IMR-90 (cell line): ENCODE measurements around the gene ROR2. TPM values are rescaled to one million over a fixed set of nuclear protein-coding genes. Genes with fewer than 3 reads are reported as not detected.

Source experiments
- ATAC-seq: fragments of 200-7000 bp; cut with Tn5 transposase; 2 replicates; pipeline ENCODE4 v1.9.1; 2020; ENCODE audit warnings: low read depth, mild to moderate bottlenecking, moderate library complexity
- BruUV-seq: library from RNA; stranded (reverse); fragments of 400-500 nt; replicated peaks from 2 replicates; lab custom pipeline; 2021; lab: Mats Ljungman, UMichigan
- CTCF ChIA-PET: fragments of 300-600 bp; formaldehyde crosslinking; extraction: SDS; loops from one replicate; lab custom pipeline; 2021; ENCODE audit warnings: antibody characterized with exemption; lab: Yijun Ruan, JAX
- POLR2A ChIA-PET: fragments of 300-600 bp; sonication (Branson Sonifier 250); formaldehyde crosslinking; loops from one replicate; lab custom pipeline; 2022; ENCODE audit warnings: antibody characterized with exemption; ENCODE audit not compliant: unreplicated experiment; lab: Charles Lee
- DNase-seq: peaks from one replicate; pipeline ENCODE4 v3.0.0; 2013
- H2AFZ ChIP-seq: replicated peaks from 2 replicates; pipeline ENCODE3; 2013; ENCODE audit warnings: low read length, mild to moderate bottlenecking; ENCODE audit not compliant: poor library complexity
- H2AK5ac ChIP-seq: 2 replicates; pipeline ENCODE4 v1.6.1; 2013; ENCODE audit warnings: low read depth, low read length, inconsistent platforms
- H2AK9ac ChIP-seq: replicated peaks from 2 replicates; pipeline ENCODE3; 2013; ENCODE audit warnings: mild to moderate bottlenecking, low read depth, low read length, moderate library complexity; ENCODE audit not compliant: poor library complexity
- H2BK120ac ChIP-seq: 2 replicates; pipeline ENCODE4 v1.6.1; 2013; ENCODE audit warnings: low read depth, low read length, inconsistent platforms
- H2BK15ac ChIP-seq: 3 replicates; pipeline ENCODE4 v1.6.1; 2013; ENCODE audit warnings: low read depth, low read length, inconsistent platforms
- H2BK20ac ChIP-seq: 2 replicates; pipeline ENCODE4 v1.6.1; 2013; ENCODE audit warnings: low read depth, mild to moderate bottlenecking, inconsistent platforms, low read length, moderate library complexity
- H2BK5ac ChIP-seq: 2 replicates; pipeline ENCODE4 v1.6.1; 2013; ENCODE audit warnings: mild to moderate bottlenecking, low read depth, low read length, inconsistent platforms; ENCODE audit not compliant: poor library complexity, severe bottlenecking
- H3K14ac ChIP-seq: replicated peaks from 2 replicates; pipeline ENCODE4 v1.6.1; 2013; ENCODE audit warnings: low read depth, low read length, inconsistent platforms
- H3K18ac ChIP-seq: 2 replicates; pipeline ENCODE4 v1.6.1; 2013; ENCODE audit warnings: low read depth, low read length, control low read depth
- H3K23ac ChIP-seq: 2 replicates; pipeline ENCODE4 v1.6.1; 2013; ENCODE audit warnings: low read depth, low read length, inconsistent platforms
- H3K27ac ChIP-seq: 2 replicates; pipeline ENCODE4 v1.5.1; 2013; ENCODE audit warnings: mild to moderate bottlenecking, control low read depth, low read length; ENCODE audit not compliant: insufficient read depth
- H3K27me3 ChIP-seq: 2 replicates; pipeline ENCODE4 v1.6.1; 2013; ENCODE audit warnings: low read length; ENCODE audit not compliant: control insufficient read depth, insufficient read depth
- H3K36me3 ChIP-seq: 2 replicates; pipeline ENCODE4 v1.6.1; 2013; ENCODE audit warnings: low read length, mixed read lengths; ENCODE audit not compliant: control insufficient read depth, insufficient read depth
- H3K4ac ChIP-seq: 2 replicates; pipeline ENCODE4 v1.6.1; 2013; ENCODE audit warnings: low read depth, low read length, inconsistent platforms
- H3K4me1 ChIP-seq: 2 replicates; pipeline ENCODE4 v1.6.1; 2013; ENCODE audit warnings: low read length, mixed read lengths; ENCODE audit not compliant: control insufficient read depth, insufficient read depth
- H3K4me2 ChIP-seq: 2 replicates; pipeline ENCODE4 v1.6.1; 2013; ENCODE audit warnings: low read depth, mild to moderate bottlenecking, control low read depth, low read length, moderate library complexity
- H3K4me3 ChIP-seq: 2 replicates; pipeline ENCODE4 v1.5.1; 2013; ENCODE audit warnings: low read depth, mild to moderate bottlenecking, control low read depth, low read length, moderate library complexity; ENCODE audit not compliant: insufficient read depth
- H3K56ac ChIP-seq: 2 replicates; pipeline ENCODE4 v1.6.1; 2013; ENCODE audit warnings: low read length, inconsistent platforms; ENCODE audit not compliant: insufficient read depth; ENCODE audit errors: extremely low read depth
- H3K79me1 ChIP-seq, 2 experiments: 2 replicates each; pipeline ENCODE4 v1.6.1; 2013; ENCODE audit warnings: low read length in 2 of 2, inconsistent platforms in 1 of 2, low read depth in 1 of 2
- H3K9ac ChIP-seq: 2 replicates; pipeline ENCODE4 v1.6.1; 2013; ENCODE audit warnings: low read depth, low read length, control low read depth
- H3K9me1 ChIP-seq: 2 replicates; pipeline ENCODE4 v1.6.1; 2013; ENCODE audit warnings: low read length, inconsistent platforms; ENCODE audit not compliant: insufficient read depth
- H3K9me3 ChIP-seq: 2 replicates; pipeline ENCODE4 v1.6.1; 2013; ENCODE audit warnings: low read length; ENCODE audit not compliant: control insufficient read depth, insufficient read depth
- H4K20me1 ChIP-seq: 2 replicates; pipeline ENCODE4 v1.6.1; 2013; ENCODE audit warnings: low read length, inconsistent platforms; ENCODE audit not compliant: insufficient read depth
- H4K5ac ChIP-seq: 2 replicates; pipeline ENCODE4 v1.6.1; 2013; ENCODE audit warnings: mild to moderate bottlenecking, low read depth, low read length, control low read depth
- H4K8ac ChIP-seq, 2 experiments: 2 replicates each; pipeline ENCODE4 v1.6.1; 2013; ENCODE audit warnings: low read depth in 2 of 2, low read length in 2 of 2, control low read depth in 1 of 2, inconsistent platforms in 1 of 2
- H4K91ac ChIP-seq: 2 replicates; pipeline ENCODE4 v1.6.1; 2013; ENCODE audit warnings: low read depth, low read length, inconsistent platforms; ENCODE audit not compliant: insufficient read depth
- CEBPB ChIP-seq: IDR thresholded peaks from 2 replicates; pipeline ENCODE4 v1.6.1; 2012; ENCODE audit warnings: low read depth, low read length, improper control_type of control experiment
- CHD1 ChIP-seq: IDR thresholded peaks from 2 replicates; pipeline ENCODE4 v1.6.1; 2012; ENCODE audit warnings: low read depth, low read length, improper control_type of control experiment
- FOS ChIP-seq: fragments of 150-350 bp; IDR thresholded peaks from 2 replicates; pipeline ENCODE4 v1.6.1; 2016; ENCODE audit warnings: low read depth, low read length
- MAFK ChIP-seq: IDR thresholded peaks from 2 replicates; pipeline ENCODE4 v1.6.1; 2012; ENCODE audit warnings: low read depth, low read length, improper control_type of control experiment
- MAZ ChIP-seq: IDR thresholded peaks from 2 replicates; pipeline ENCODE4 v1.6.1; 2012; ENCODE audit warnings: low read depth, mild to moderate bottlenecking, low read length, improper control_type of control experiment, moderate library complexity, borderline replicate concordance
- MXI1 ChIP-seq: IDR thresholded peaks from 2 replicates; pipeline ENCODE4 v1.6.1; 2012; ENCODE audit warnings: low read depth, mild to moderate bottlenecking, low read length, moderate library complexity, borderline replicate concordance
- NFE2L2 ChIP-seq: fragments of 150-350 bp; IDR thresholded peaks from 2 replicates; pipeline ENCODE4 v1.6.1; 2016; ENCODE audit warnings: low read depth, mild to moderate bottlenecking, low read length
- POLR2A ChIP-seq: IDR thresholded peaks from 2 replicates; pipeline ENCODE4 v1.6.1; 2012; ENCODE audit warnings: mild to moderate bottlenecking, low read depth, low read length
- RAD21 ChIP-seq: IDR thresholded peaks from 2 replicates; pipeline ENCODE4 v1.6.1; 2012; ENCODE audit warnings: low read length, improper control_type of control experiment
- RCOR1 ChIP-seq: IDR thresholded peaks from 2 replicates; pipeline ENCODE4 v1.6.1; 2012; ENCODE audit warnings: mild to moderate bottlenecking, low read length, improper control_type of control experiment; ENCODE audit not compliant: insufficient replicate concordance
- RFX5 ChIP-seq: IDR thresholded peaks from 2 replicates; pipeline ENCODE4 v1.8.0; 2012; ENCODE audit warnings: low read depth, mild to moderate bottlenecking, low read length, moderate library complexity
- SMC3 ChIP-seq: fragments of 150-350 bp; IDR thresholded peaks from 2 replicates; pipeline ENCODE4 v1.6.1; 2016; ENCODE audit warnings: low read depth, mild to moderate bottlenecking, antibody characterized with exemption, low read length, moderate library complexity
- WGBS, 2 experiments: methylation state at CpG; one replicate each; pipeline versions ENCODE4 v1.1.5 to v1.1.7; 2013; ENCODE audit warnings: missing lambda C conversion rate in 2 of 2; ENCODE audit not compliant: insufficient read length in 1 of 2; ENCODE audit errors: extremely low coverage in 2 of 2; 5-methylcytosine and 5-hydroxymethylcytosine counted together
- dilution Hi-C: fragments of 300-500 bp; cut with HindIII; formaldehyde crosslinking; loops from one replicate; pipeline ENCODE4 v1.14.3; 2018; ENCODE audit warnings: low sequenced_read_pairs; ENCODE audit not compliant: unreplicated experiment
- in situ Hi-C: fragments of 300-500 bp; cut with MboI; formaldehyde crosslinking; loops from 3 replicates; pipeline ENCODE4 v1.14.3; 2019; ENCODE audit warnings: low sequenced_read_pairs, inconsistent platforms, mixed read lengths
- intact Hi-C: fragments of 100-400 bp; cut with micrococcal nuclease; formaldehyde crosslinking; loops from 2 replicates; pipeline ENCODE4 v1.10.0; 2022
- polyA plus RNA-seq, 3 experiments: library from polyadenylated mRNA; depleted of rRNA; stranded (reverse); fragments of >200 nt; gene quantifications; 2 replicates each; pipeline ENCODE4 v1.2.3, GENCODE V29; 2012; ENCODE audit warnings: low replicate concordance in 1 of 3
- total RNA-seq: library from RNA; depleted of rRNA; stranded (reverse); fragments of >200 nt; gene quantifications from 2 replicates; pipeline ENCODE4 v1.2.3, GENCODE V29; 2012
- TF ChIP-seq, protein P1 (sequence below): fragments of 150-350 bp; IDR thresholded peaks from 2 replicates; pipeline ENCODE4 v1.6.1; 2017; ENCODE audit warnings: mild to moderate bottlenecking, antibody characterized with exemption, low read length, low read depth
- TF ChIP-seq, protein P2 (sequence below): conservative IDR thresholded peaks from 2 replicates; pipeline ENCODE4 v1.5.1; 2012; ENCODE audit warnings: mild to moderate bottlenecking, low read depth, low read length, improper control_type of control experiment
- TF ChIP-seq, protein P3 (sequence below): fragments of 150-350 bp; IDR thresholded peaks from 2 replicates; pipeline ENCODE4 v1.6.1; 2016; ENCODE audit warnings: low read depth, mild to moderate bottlenecking, low read length, moderate library complexity, borderline replicate concordance

Gene ROR2
- total and polyA plus RNA-seq, 2 of the 4 experiments (the other 2 are of a cell fraction): 2.3 to 4.8 TPM

DNA sequence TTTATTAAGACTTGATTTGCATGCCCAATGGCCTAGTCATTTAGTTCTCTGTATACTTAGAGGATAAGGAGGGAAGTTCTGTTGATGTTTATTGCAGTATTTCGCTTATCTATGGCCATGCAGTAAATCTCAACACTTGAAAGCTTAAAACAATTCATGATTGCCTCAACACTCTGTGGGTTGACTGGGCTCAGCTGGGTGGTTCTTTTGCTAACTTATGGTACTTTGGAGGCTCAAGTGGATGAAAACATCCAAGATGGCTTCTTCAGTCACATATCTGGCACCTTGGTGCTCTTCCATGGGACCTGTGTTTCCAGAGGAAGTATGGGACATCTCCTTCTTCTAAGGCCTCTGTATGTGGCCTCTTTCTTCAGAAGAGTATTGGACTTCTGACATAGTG lies 10.3 kb upstream of the ROR2 start:
- in situ Hi-C loops: no loop called here
- no peak overlapping the region for H3K56ac ChIP-seq
- POLR2A ChIA-PET: no interaction called here

More for the DNA sequence above, 10.3 kb upstream of the ROR2 start:
- no peak for DNase-seq
- Histone ChIP-seq H3K4ac (no peak overlapping the region), H4K8ac (no peak overlapping the region), H3K27me3 (no peaks in the 10 kb centered on the region), H2BK5ac (no peak overlapping the region), H3K4me3 (no peak overlapping the region), H3K18ac (no peak overlapping the region), H3K9me3 (peaks cover 9% of the 10 kb centered on the region), H3K9me1 (peaks cover 4% of the 10 kb centered on the region; the same call in 1 of the 2 replicates), H3K23ac (no peak overlapping the region), H2AK5ac (no peak overlapping the region), H3K79me1 (no peaks in the 10 kb centered on the region), H3K4me2 (no peak overlapping the region), H2BK20ac (no peak overlapping the region), H3K4me1 (peaks cover 2% of the 10 kb centered on the region; the same call in 1 of the 2 replicates), H4K20me1 (no peaks in the 10 kb centered on the region), H2AK9ac (no peak overlapping the region), H3K27ac (no peak overlapping the region), H3K9ac (no peak overlapping the region), H2AFZ (no peak overlapping the region), H2BK120ac (no peak overlapping the region), H3K14ac (no peak overlapping the region), H4K91ac (no peak overlapping the region), H3K36me3 (no peaks in the 10 kb centered on the region), H4K5ac (no peak overlapping the region), H2BK15ac (no peak overlapping the region)
- no CpG with 5 or more reads among the region's 1 CpG for WGBS, 2 experiments
- dilution Hi-C loops: no loop called here
- TF ChIP-seq MAZ (no peak), NFE2L2 (no peak), POLR2A (no peak), FOS (no peak), MAFK (no peak), CEBPB (no peak), RAD21 (no peak), SMC3 (no peak), CHD1 (no peak), MXI1 (no peak), RCOR1 (no peak), RFX5 (no peak)
- TF ChIP-seq, protein P1, sequence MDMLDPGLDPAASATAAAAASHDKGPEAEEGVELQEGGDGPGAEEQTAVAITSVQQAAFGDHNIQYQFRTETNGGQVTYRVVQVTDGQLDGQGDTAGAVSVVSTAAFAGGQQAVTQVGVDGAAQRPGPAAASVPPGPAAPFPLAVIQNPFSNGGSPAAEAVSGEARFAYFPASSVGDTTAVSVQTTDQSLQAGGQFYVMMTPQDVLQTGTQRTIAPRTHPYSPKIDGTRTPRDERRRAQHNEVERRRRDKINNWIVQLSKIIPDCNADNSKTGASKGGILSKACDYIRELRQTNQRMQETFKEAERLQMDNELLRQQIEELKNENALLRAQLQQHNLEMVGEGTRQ: no peak
- TF ChIP-seq, protein P2, sequence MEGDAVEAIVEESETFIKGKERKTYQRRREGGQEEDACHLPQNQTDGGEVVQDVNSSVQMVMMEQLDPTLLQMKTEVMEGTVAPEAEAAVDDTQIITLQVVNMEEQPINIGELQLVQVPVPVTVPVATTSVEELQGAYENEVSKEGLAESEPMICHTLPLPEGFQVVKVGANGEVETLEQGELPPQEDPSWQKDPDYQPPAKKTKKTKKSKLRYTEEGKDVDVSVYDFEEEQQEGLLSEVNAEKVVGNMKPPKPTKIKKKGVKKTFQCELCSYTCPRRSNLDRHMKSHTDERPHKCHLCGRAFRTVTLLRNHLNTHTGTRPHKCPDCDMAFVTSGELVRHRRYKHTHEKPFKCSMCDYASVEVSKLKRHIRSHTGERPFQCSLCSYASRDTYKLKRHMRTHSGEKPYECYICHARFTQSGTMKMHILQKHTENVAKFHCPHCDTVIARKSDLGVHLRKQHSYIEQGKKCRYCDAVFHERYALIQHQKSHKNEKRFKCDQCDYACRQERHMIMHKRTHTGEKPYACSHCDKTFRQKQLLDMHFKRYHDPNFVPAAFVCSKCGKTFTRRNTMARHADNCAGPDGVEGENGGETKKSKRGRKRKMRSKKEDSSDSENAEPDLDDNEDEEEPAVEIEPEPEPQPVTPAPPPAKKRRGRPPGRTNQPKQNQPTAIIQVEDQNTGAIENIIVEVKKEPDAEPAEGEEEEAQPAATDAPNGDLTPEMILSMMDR: no peak
- TF ChIP-seq, protein P3, sequence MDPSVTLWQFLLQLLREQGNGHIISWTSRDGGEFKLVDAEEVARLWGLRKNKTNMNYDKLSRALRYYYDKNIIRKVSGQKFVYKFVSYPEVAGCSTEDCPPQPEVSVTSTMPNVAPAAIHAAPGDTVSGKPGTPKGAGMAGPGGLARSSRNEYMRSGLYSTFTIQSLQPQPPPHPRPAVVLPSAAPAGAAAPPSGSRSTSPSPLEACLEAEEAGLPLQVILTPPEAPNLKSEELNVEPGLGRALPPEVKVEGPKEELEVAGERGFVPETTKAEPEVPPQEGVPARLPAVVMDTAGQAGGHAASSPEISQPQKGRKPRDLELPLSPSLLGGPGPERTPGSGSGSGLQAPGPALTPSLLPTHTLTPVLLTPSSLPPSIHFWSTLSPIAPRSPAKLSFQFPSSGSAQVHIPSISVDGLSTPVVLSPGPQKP: no peak
- BruUV-seq: no TSS peak
- no peak for ATAC-seq
- CTCF ChIA-PET: no interaction called here
- intact Hi-C loops: no loop called here
